GM23338 (cell line): Measurements from ENCODE around the gene CLPTM1L. TPM values are rescaled to one million over a fixed set of nuclear protein-coding genes. Genes with fewer than 3 reads are reported as not detected.

ENCODE experiments used
- ATAC-seq: fragments of 200-7000 bp; cut with Tn5 transposase; 3 replicates; pipeline ENCODE4 v1.9.1; 2020
- DNase-seq: peaks from one replicate; pipeline ENCODE4 v3.0.0-alpha.2; 2015; ENCODE audit warnings: low spot score
- H2AFZ ChIP-seq: fragments of 200-600 bp; sonication (generic); 2 replicates; pipeline ENCODE4 v1.8.0; 2016; ENCODE audit warnings: antibody characterized with exemption, mild to moderate bottlenecking, moderate library complexity
- H3F3A ChIP-seq: fragments of 200-600 bp; sonication (generic); replicated peaks from 2 replicates; pipeline ENCODE4 v1.8.0; 2017; ENCODE audit warnings: antibody characterized with exemption, mixed run types, low read depth
- H3K27ac ChIP-seq: fragments of 200-600 bp; sonication (generic); 2 replicates; pipeline ENCODE4 v1.6.1; 2016; ENCODE audit warnings: low read depth
- H3K27me3 ChIP-seq: fragments of 200-600 bp; sonication (generic); 2 replicates; pipeline ENCODE4 v1.8.0; 2016; ENCODE audit warnings: mild to moderate bottlenecking, mixed run types, moderate library complexity; ENCODE audit not compliant: insufficient read depth
- H3K36me3 ChIP-seq: fragments of 200-600 bp; sonication (generic); 2 replicates; pipeline ENCODE4 v1.8.0; 2016; ENCODE audit warnings: mild to moderate bottlenecking; ENCODE audit not compliant: insufficient read depth
- H3K4me1 ChIP-seq: fragments of 200-600 bp; sonication (generic); 2 replicates; pipeline ENCODE4 v1.8.0; 2016; ENCODE audit warnings: mild to moderate bottlenecking, moderate library complexity; ENCODE audit not compliant: insufficient read depth
- H3K4me2 ChIP-seq: fragments of 200-600 bp; sonication (generic); 2 replicates; pipeline ENCODE4 v1.7.1; 2017; ENCODE audit warnings: mixed run types
- H3K4me3 ChIP-seq: fragments of 200-600 bp; sonication (generic); 2 replicates; pipeline ENCODE4 v1.6.1; 2016; ENCODE audit warnings: mixed run types
- H3K79me2 ChIP-seq: fragments of 200-600 bp; sonication (generic); replicated peaks from 2 replicates; pipeline ENCODE4 v1.8.0; 2017; ENCODE audit warnings: mild to moderate bottlenecking; ENCODE audit not compliant: insufficient read depth
- H3K9me2 ChIP-seq: fragments of 200-600 bp; sonication (generic); 2 replicates; pipeline ENCODE4 v1.8.0; 2017; ENCODE audit not compliant: insufficient read depth
- H4K20me1 ChIP-seq: fragments of 200-600 bp; sonication (generic); replicated peaks from 2 replicates; pipeline ENCODE4 v1.8.0; 2017; ENCODE audit warnings: mild to moderate bottlenecking; ENCODE audit not compliant: insufficient read depth
- H3K27ac Mint-ChIP-seq: 2 replicates; pipeline ENCODE4 v1.8.0; 2020; ENCODE audit warnings: inconsistent platforms, mild to moderate bottlenecking, moderate library complexity, mixed read lengths
- H3K27me3 Mint-ChIP-seq: 3 replicates; pipeline ENCODE4 v1.8.0; 2022; ENCODE audit warnings: low read depth, mild to moderate bottlenecking, moderate library complexity, mixed read lengths, inconsistent platforms; ENCODE audit not compliant: insufficient read depth, poor library complexity
- H3K36me3 Mint-ChIP-seq: 3 replicates; pipeline ENCODE4 v1.8.0; 2021; ENCODE audit warnings: low read depth, mild to moderate bottlenecking, inconsistent platforms, moderate library complexity, mixed read lengths
- H3K4me1 Mint-ChIP-seq: 3 replicates; pipeline ENCODE4 v1.8.0; 2020; ENCODE audit warnings: mild to moderate bottlenecking, inconsistent platforms, mixed read lengths
- H3K4me3 Mint-ChIP-seq: 3 replicates; pipeline ENCODE4 v1.8.0; 2021; ENCODE audit warnings: moderate library complexity, mild to moderate bottlenecking, inconsistent platforms, mixed read lengths
- H3K9me3 Mint-ChIP-seq: 3 replicates; pipeline ENCODE4 v1.8.0; 2020; ENCODE audit warnings: moderate library complexity, mild to moderate bottlenecking, inconsistent platforms, mixed read lengths
- CREB1 ChIP-seq: fragments of 250-450 bp; sonication (Bioruptor Pico); IDR thresholded peaks from 2 replicates; pipeline ENCODE4 v1.5.0; 2020; ENCODE audit warnings: low read depth, mild to moderate bottlenecking, moderate library complexity
- CTCF ChIP-seq, 2 experiments: fragments of 200-600 bp in 1 of 2; sonication (generic) in 1 of 2; conservative IDR thresholded peaks; 2 replicates each; pipeline versions ENCODE4 v1.5.1 to v1.6.1; 2016 to 2017; ENCODE audit warnings: antibody characterized with exemption in 2 of 2, low read depth in 2 of 2, mild to moderate bottlenecking in 2 of 2, moderate library complexity in 1 of 2
- EZH2 ChIP-seq: fragments of 200-600 bp; sonication (generic); IDR thresholded peaks from one replicate; pipeline ENCODE4 v1.8.0; 2017; ENCODE audit warnings: antibody characterized with exemption, mild to moderate bottlenecking, low read depth; ENCODE audit not compliant: unreplicated experiment
- EZH2phosphoT487 ChIP-seq: fragments of 200-600 bp; sonication (generic); IDR thresholded peaks from one replicate; pipeline ENCODE4 v1.8.1; 2018; ENCODE audit warnings: antibody characterized with exemption; ENCODE audit not compliant: unreplicated experiment
- JUNB ChIP-seq: IDR thresholded peaks from one replicate; pipeline ENCODE4 v1.6.1; 2016; ENCODE audit warnings: antibody characterized with exemption; ENCODE audit not compliant: unreplicated experiment
- NANOG ChIP-seq: IDR thresholded peaks from 2 replicates; pipeline ENCODE4 v1.6.1; 2016; ENCODE audit warnings: antibody characterized with exemption, borderline replicate concordance
- POLR2AphosphoS5 ChIP-seq: IDR thresholded peaks from 2 replicates; pipeline ENCODE4 v1.6.1; 2016; ENCODE audit warnings: antibody characterized with exemption, low read depth
- STAT1 ChIP-seq: IDR thresholded peaks from one replicate; pipeline ENCODE4 v1.6.1; 2016; ENCODE audit warnings: antibody characterized with exemption; ENCODE audit not compliant: unreplicated experiment
- ZNF114 ChIP-seq: fragments of 250-450 bp; sonication (Bioruptor Pico); IDR thresholded peaks from 2 replicates; pipeline ENCODE4 v1.5.0; 2020; ENCODE audit warnings: mild to moderate bottlenecking, moderate library complexity
- ZNF331 ChIP-seq: fragments of 250-450 bp; sonication (Bioruptor Pico); IDR thresholded peaks from 2 replicates; pipeline ENCODE4 v1.5.0; 2020; ENCODE audit warnings: low read depth, mild to moderate bottlenecking, moderate library complexity
- ZNF462 ChIP-seq: fragments of 250-450 bp; sonication (Bioruptor Pico); IDR thresholded peaks from 2 replicates; pipeline ENCODE4 v1.5.0; 2020; ENCODE audit warnings: mild to moderate bottlenecking, moderate library complexity
- polyA plus RNA-seq: library from polyadenylated mRNA; unstranded; fragments of >200 nt; fragmentation: Nextera tagmentation; extraction: Ambion mirVana; gene quantifications from 2 replicates; pipeline ENCODE4 v1.2.1, GENCODE V29; 2016
- total RNA-seq: library from RNA; depleted of rRNA; stranded (reverse); fragments of >200 nt; shearing (Covaris generic); gene quantifications from 2 replicates; pipeline ENCODE4 v1.2.3, GENCODE V29; 2014
- TF ChIP-seq, protein P1 (sequence below): IDR thresholded peaks from 2 replicates; pipeline ENCODE4 v1.6.1; 2016; ENCODE audit warnings: antibody characterized with exemption
- TF ChIP-seq, protein P2 (sequence below): IDR thresholded peaks from one replicate; pipeline ENCODE4 v1.6.1; 2018; ENCODE audit warnings: antibody characterized with exemption; ENCODE audit not compliant: unreplicated experiment

Gene CLPTM1L
- total and polyA plus RNA-seq, 2 experiments from 2014 or later: 39.9 to 110 TPM

GRCh38 chr5:1285141-1285540 is 59.8 kb downstream of the CLPTM1L start:
- Histone ChIP-seq H3K4me2 (no peak overlapping the region), H3K4me1 (no peaks in the 10 kb centered on the region), H3K4me3 (no peak overlapping the region), H3F3A (no peaks in the 10 kb centered on the region), H3K27ac (no peak overlapping the region), H2AFZ (no peak overlapping the region), H3K79me2 (peaks cover 45% of the 10 kb centered on the region), H3K9me2 (no peaks in the 10 kb centered on the region), H4K20me1 (peaks cover 7% of the 10 kb centered on the region; the same call in 1 of the 2 replicates), H3K27me3 (no peaks in the 10 kb centered on the region), H3K36me3 (no peaks in the 10 kb centered on the region)
- Mint-ChIP-seq H3K9me3 (no peaks in the 10 kb centered on the region; the same call in 2 of the 3 replicates), H3K4me3 (no peak overlapping the region), H3K27me3 (peaks cover 15% of the 10 kb centered on the region), H3K27ac (no peak overlapping the region), H3K36me3 (peaks cover 16% of the 10 kb centered on the region), H3K4me1 (no peaks in the 10 kb centered on the region; the same call in 2 of the 3 replicates)
- TF ChIP-seq ZNF331 (CRISPR knock-in tag) (no peak), EZH2phosphoT487 (no peak), POLR2AphosphoS5 (no peak), JUNB (no peak), ZNF114 (CRISPR knock-in tag) (no peak), CTCF (conservative IDR thresholded peaks at IDR 0.05; ENCODE audit: low read depth in 2 of 2) (no peak), ZNF462 (no peak), EZH2 (no peak), NANOG (no peak), STAT1 (no peak), CREB1 (CRISPR knock-in tag) (no peak)
- TF ChIP-seq, protein P1, sequence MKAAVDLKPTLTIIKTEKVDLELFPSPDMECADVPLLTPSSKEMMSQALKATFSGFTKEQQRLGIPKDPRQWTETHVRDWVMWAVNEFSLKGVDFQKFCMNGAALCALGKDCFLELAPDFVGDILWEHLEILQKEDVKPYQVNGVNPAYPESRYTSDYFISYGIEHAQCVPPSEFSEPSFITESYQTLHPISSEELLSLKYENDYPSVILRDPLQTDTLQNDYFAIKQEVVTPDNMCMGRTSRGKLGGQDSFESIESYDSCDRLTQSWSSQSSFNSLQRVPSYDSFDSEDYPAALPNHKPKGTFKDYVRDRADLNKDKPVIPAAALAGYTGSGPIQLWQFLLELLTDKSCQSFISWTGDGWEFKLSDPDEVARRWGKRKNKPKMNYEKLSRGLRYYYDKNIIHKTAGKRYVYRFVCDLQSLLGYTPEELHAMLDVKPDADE: no peak
- TF ChIP-seq, protein P2, sequence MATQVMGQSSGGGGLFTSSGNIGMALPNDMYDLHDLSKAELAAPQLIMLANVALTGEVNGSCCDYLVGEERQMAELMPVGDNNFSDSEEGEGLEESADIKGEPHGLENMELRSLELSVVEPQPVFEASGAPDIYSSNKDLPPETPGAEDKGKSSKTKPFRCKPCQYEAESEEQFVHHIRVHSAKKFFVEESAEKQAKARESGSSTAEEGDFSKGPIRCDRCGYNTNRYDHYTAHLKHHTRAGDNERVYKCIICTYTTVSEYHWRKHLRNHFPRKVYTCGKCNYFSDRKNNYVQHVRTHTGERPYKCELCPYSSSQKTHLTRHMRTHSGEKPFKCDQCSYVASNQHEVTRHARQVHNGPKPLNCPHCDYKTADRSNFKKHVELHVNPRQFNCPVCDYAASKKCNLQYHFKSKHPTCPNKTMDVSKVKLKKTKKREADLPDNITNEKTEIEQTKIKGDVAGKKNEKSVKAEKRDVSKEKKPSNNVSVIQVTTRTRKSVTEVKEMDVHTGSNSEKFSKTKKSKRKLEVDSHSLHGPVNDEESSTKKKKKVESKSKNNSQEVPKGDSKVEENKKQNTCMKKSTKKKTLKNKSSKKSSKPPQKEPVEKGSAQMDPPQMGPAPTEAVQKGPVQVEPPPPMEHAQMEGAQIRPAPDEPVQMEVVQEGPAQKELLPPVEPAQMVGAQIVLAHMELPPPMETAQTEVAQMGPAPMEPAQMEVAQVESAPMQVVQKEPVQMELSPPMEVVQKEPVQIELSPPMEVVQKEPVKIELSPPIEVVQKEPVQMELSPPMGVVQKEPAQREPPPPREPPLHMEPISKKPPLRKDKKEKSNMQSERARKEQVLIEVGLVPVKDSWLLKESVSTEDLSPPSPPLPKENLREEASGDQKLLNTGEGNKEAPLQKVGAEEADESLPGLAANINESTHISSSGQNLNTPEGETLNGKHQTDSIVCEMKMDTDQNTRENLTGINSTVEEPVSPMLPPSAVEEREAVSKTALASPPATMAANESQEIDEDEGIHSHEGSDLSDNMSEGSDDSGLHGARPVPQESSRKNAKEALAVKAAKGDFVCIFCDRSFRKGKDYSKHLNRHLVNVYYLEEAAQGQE: no peak
- DNase-seq (no peak), ATAC-seq (no peak)
